Fibroblast of upper back skin (primary cell): ENCODE measurements around the gene CRACR2B.

Experiments used
- DNase-seq: peaks from one replicate; pipeline ENCODE4 v3.0.0-alpha.2; 2013

Gene CRACR2B

DNA sequence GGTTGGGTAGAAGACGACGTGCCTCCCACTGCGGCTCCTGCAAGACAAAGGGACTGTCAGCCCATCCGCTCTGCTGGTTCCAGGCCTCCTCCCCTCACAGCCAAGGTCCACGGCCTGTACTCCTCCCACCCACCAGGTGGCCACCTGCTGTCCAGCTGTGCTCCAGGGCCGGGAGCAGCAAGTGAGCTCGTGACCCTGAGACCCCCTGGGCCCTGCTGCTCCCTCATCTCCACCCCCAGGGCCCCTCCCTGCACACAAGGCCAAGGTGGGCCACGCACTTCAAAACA lies 42.4 kb downstream of the CRACR2B start:
- no peak for DNase-seq

DNA sequence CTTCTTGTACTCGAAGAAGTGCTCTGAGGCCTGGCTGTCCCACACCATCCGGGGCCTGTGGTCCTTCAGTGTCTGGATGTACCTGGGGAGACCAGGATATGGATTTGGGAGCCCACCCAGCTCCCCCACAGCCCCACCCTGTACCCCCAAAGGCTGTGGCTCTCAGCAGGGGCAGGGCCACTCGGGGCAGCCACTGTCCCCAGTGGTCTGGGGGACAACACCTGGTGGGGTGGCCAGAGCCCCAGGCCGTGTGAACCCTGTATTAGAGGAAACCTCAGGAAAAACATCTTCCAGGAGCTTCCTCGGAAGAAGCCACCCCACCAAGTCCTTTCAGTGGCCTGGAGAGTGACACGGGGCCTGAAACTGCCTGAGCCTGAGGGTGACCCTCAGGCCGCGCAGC lies 42.7 kb downstream of the CRACR2B start:
- no peak for DNase-seq

DNA sequence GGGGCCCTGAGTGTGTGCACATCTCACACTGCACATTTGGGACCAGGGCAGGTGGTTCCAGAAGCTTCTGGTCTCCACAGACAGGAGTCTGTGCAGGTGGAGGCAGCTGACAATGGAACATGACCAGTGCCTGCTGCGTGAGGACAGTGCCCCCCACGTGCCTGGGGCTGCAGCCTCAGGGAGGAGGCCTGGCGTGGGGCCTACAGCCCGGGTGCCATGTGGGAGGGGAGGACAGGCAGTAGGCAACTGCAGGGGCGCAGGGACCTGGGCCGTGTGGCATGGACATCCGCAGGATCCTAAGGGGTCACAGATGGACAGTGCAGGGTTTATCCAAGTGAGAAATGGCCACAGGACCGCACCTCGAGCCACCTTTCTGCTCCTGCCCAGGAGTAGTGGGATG lies 43.8 kb downstream of the CRACR2B start:
- no peak for DNase-seq

DNA sequence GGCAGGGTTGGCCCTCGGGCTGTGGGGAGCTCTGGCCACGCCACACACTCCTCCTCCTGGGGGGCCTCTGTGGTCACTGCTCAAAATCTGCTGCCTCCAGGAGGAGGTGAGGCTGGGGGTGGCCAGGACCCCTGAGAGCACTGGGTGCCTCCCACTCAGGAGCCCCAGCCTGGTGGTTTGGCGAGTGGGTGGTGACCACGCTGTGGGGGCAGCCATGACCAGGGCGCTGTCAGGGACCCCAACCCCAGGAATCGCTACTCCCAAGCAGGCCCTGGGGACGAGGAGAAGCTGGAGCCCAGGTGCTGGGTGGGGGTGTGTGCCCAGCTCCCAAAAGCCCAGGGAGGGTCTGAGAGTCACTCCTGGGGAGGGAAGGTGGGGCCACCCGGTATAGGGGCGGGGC lies 45.1 kb downstream of the CRACR2B start:
- no peak for DNase-seq

DNA sequence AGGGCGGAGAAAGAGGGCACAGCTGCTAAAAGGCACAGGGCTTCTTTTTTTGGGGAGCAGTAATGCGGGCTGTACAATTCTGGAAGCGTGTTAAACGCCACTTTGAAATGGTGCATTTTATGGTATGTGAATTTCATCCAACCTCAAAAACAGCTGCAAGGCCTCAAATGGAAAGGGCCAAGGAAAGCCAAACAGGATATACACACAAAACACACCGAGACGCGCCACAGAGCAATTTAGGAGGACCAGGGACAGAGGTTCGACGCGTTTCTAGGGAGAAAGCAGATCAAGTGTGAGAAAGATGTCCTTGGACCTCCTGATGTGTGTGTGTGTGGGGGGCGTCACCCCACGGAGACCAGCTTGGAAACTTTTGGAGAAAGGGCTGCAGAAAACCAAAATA lies 46.0 kb downstream of the CRACR2B start:
- DNase-seq = no peak

DNA sequence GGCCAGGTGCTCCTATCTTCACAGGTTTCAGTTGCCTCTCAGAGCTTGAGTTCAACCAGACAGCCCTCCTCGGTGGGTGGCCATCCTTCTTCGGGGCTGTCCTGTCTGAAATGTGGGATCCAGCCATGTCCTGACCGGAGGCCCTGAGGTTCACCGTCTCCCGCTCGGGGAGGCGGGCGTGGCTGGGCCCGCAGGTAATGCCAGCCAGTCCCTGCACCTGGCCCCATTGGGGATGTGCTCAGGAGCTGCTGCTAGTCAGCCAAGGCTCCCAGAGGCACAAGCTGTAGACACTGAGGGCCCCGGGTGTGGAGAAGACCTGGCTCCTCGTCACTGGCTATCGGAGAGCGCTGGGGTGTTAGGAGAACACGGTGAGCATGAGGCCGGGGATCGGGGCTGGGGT lies 47.5 kb downstream of the CRACR2B start:
- DNase-seq = no peak

DNA sequence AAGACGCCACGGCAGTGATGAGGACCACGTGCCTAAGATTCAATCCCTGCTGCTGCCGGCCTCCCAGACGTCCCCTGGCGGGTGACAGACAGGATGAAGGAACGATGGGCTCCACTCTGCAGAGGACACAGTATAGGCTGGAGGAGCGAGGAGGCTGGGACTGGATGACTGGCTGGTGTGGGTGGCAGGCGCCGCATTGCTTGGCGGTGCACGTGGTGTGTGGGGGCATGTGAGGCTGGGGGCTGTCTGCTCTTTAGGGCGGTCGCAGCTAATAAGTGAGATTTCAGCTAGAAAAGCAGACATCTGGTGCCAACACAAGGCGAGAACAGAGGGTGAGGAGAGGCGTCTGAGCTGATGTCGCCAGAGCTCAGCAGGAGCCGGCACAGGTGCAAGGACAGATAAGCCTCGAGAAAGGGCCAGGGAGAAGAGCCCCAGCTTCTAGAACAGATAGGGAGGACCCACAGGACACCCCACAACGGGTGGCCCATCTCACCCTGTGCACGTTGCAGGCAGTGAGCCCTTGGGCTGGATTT lies 48.1 kb downstream of the CRACR2B start:
- DNase-seq = no peak

DNA sequence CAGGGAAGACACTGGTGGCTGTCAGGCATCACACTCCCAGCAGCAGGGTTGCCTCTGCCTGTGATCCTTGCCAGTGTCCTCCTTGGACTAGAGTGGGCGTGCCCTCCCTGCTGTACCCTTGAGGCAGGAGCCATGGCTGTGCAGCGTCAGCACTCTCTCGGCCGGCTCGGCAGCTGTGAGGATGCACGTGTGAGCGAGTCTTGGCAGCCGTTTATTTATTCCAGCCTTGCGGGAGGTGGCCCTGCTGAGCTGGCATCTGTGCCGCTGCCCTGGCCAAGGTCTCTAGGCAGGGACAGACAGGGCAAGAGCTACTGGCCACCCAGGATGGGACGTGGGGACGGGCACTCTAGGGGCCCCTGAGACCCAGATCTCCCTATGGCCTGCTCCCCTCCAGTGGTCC lies 48.8 kb downstream of the CRACR2B start:
- DNase-seq = no peak

DNA sequence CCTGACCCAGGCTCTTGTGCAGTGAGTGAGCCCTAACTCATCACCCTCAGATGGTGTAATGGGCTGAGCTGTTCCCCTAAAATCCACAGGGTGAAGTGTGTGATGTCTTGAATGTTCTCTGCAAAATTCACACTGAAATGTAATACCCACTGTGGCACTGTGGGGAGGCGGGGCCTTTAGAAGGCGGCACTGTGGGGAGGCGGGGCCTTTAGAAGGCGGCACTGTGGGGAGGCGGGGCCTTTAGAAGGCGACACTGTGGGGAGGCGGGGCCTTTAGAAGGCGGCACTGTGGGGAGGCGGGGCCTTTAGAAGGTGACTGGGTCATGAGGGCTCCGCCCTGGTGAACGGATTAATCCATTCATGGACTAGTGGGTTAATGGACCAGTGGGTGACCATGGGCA lies 49.8 kb downstream of the CRACR2B start:
- DNase-seq = no peak

DNA sequence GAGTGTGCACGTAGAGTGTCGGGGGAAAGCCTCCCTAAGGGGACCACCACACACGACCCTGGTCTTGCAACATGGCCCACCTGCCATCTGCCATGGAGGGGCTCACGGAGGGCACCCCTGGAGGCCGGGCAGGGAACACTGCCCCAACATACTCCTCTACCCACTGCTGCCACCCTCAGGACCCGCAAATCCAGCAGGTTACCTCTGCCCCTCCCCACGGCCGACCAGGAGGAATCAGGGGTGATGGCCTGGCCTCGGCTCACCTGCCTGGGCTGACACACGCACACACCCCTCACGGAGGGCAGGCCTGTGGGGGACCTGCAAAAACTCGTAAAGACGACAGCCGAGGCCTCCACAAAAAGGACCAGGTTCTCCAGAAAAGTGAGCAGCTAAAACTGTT lies 52.7 kb downstream of the CRACR2B start:
- DNase-seq = no peak
